ENCODE measurements around the gene NCOA6. TPM values are rescaled to one million over a fixed set of nuclear protein-coding genes. Genes with fewer than 3 reads are reported as not detected.

Gene NCOA6
- total RNA-seq, 1 donor from 2014 or later: 42.5 TPM

- no peaks in the 10 kb centered on the region for H3K4me1 Mint-ChIP-seq
- peaks cover 23% of the 10 kb centered on the region for H3K36me3 Mint-ChIP-seq
- H3K27ac Mint-ChIP-seq: no peak overlapping the region
- H3K4me3 Mint-ChIP-seq: no peak overlapping the region
- peak in 1 of 2 experiments; percentile 25 for DNase-seq (ENCODE audit: low spot score in 2 of 2, unreplicated experiment in 2 of 2)
- no peaks in the 10 kb centered on the region for H3K9me3 Mint-ChIP-seq
- TF ChIP-seq, protein P1, sequence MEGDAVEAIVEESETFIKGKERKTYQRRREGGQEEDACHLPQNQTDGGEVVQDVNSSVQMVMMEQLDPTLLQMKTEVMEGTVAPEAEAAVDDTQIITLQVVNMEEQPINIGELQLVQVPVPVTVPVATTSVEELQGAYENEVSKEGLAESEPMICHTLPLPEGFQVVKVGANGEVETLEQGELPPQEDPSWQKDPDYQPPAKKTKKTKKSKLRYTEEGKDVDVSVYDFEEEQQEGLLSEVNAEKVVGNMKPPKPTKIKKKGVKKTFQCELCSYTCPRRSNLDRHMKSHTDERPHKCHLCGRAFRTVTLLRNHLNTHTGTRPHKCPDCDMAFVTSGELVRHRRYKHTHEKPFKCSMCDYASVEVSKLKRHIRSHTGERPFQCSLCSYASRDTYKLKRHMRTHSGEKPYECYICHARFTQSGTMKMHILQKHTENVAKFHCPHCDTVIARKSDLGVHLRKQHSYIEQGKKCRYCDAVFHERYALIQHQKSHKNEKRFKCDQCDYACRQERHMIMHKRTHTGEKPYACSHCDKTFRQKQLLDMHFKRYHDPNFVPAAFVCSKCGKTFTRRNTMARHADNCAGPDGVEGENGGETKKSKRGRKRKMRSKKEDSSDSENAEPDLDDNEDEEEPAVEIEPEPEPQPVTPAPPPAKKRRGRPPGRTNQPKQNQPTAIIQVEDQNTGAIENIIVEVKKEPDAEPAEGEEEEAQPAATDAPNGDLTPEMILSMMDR (IDR thresholded peaks at IDR 0.05; ENCODE audit: unreplicated experiment): no peak
- no peaks in the 10 kb centered on the region for H3K27me3 Mint-ChIP-seq (ENCODE audit: low read depth)
Observed at GRCh38 chr20:34859826-34860545, 34.5 kb upstream of the NCOA6 start.

- Mint-ChIP-seq H3K27ac (no peak overlapping the region), H3K4me3 (no peak overlapping the region), H3K36me3 (peaks cover 23% of the 10 kb centered on the region), H3K9me3 (no peaks in the 10 kb centered on the region), H3K4me1 (no peaks in the 10 kb centered on the region), H3K27me3 (ENCODE audit: low read depth) (no peaks in the 10 kb centered on the region)
- DNase-seq (ENCODE audit: low spot score in 2 of 2, unreplicated experiment in 2 of 2): peak in 1 of 2 experiments; percentile 36
- TF ChIP-seq, protein P1 (IDR thresholded peaks at IDR 0.05; ENCODE audit: unreplicated experiment): no peak
Observed at GRCh38 chr20:34859367-34859766, 33.9 kb upstream of the NCOA6 start.

DNA sequence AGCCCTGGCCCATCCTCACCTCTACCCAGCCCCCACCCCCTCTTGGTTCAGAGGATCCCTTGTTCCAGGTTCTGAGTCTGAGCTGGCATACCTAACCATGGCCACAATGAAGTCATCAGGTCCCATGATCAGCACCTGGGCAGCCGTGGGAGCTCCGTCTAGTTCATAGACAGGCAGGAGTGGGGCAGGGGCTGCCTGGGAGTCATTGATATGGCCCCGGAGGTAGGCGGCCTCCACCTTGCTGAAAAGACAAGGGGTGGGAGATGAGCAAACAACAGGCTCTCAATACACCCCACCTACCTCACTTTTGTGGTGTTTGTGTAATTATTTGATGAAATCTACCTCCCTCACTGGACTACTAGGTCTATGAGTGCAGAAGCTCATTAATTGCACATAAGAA lies 26.8 kb upstream of the NCOA6 start:
- TF ChIP-seq, protein P1 (IDR thresholded peaks at IDR 0.05; ENCODE audit: unreplicated experiment): no peak

GRCh38 chr20:34850969-34851368 lies 25.5 kb upstream of the NCOA6 start:
- H3K9me3 Mint-ChIP-seq: no peaks in the 10 kb centered on the region
- no peak overlapping the region for H3K27ac Mint-ChIP-seq
- TF ChIP-seq, protein P1 (IDR thresholded peaks at IDR 0.05; ENCODE audit: unreplicated experiment): no peak
- no peak for DNase-seq (ENCODE audit: low spot score in 2 of 2, unreplicated experiment in 2 of 2)
- H3K4me1 Mint-ChIP-seq: no peaks in the 10 kb centered on the region
- no peak overlapping the region for H3K4me3 Mint-ChIP-seq
- no peaks in the 10 kb centered on the region for H3K27me3 Mint-ChIP-seq (ENCODE audit: low read depth)
- H3K36me3 Mint-ChIP-seq: peaks cover 27% of the 10 kb centered on the region

More for the DNA sequence above, 26.8 kb upstream of the NCOA6 start:
- Mint-ChIP-seq H3K27ac (no peak overlapping the region), H3K4me3 (no peak overlapping the region), H3K27me3 (ENCODE audit: low read depth) (no peaks in the 10 kb centered on the region), H3K4me1 (no peaks in the 10 kb centered on the region), H3K9me3 (no peaks in the 10 kb centered on the region), H3K36me3 (peaks cover 25% of the 10 kb centered on the region)
- DNase-seq (ENCODE audit: low spot score in 2 of 2, unreplicated experiment in 2 of 2): no peak

DNA sequence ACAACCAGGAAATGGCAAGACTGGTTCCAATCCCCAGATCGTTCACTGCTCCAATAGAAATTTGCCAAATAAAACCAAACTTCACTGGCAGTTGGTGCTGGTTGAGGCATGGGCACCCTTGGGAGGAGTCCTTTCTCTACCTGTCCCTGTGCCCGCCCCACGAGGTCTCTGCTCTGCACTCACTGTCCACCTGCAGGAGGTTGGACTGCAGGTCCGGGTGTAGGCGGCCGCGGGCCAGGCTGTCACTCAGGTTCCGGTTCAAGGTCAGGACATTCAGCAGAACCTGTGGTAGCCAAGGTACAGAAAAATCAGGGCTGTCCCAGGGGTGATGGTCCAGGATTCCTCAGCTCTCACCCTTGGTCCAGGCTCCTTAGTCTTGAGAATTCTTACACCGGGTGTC lies 24.3 kb upstream of the NCOA6 start:
- no peaks in the 10 kb centered on the region for H3K9me3 Mint-ChIP-seq
- no peak overlapping the region for H3K4me3 Mint-ChIP-seq
- no peak overlapping the region for H3K27ac Mint-ChIP-seq
- TF ChIP-seq, protein P1 (IDR thresholded peaks at IDR 0.05; ENCODE audit: unreplicated experiment): no peak
- H3K4me1 Mint-ChIP-seq: no peaks in the 10 kb centered on the region
- no peaks in the 10 kb centered on the region for H3K27me3 Mint-ChIP-seq (ENCODE audit: low read depth)
- no peak for DNase-seq (ENCODE audit: low spot score in 2 of 2, unreplicated experiment in 2 of 2)
- peaks cover 26% of the 10 kb centered on the region for H3K36me3 Mint-ChIP-seq
